Nephron (organoid): ENCODE data around the gene KRT32.

Experiments used
- H3K27ac Mint-ChIP-seq, 3 experiments: 2 replicates each; pipeline ENCODE4 v1.8.0; 2020; ENCODE audit warnings: mixed read lengths in 3 of 3, mild to moderate bottlenecking in 2 of 3, moderate library complexity in 1 of 3
- H3K27me3 Mint-ChIP-seq: 2 replicates; pipeline ENCODE4 v1.8.0; 2021; ENCODE audit warnings: low read depth, mild to moderate bottlenecking, moderate library complexity, mixed read lengths
- H3K36me3 Mint-ChIP-seq: 2 replicates; pipeline ENCODE4 v1.8.0; 2020; ENCODE audit warnings: low read depth, mixed read lengths
- H3K4me1 Mint-ChIP-seq: 2 replicates; pipeline ENCODE4 v1.8.0; 2020; ENCODE audit warnings: mixed read lengths
- H3K4me3 Mint-ChIP-seq, 3 experiments: 2 replicates each; pipeline ENCODE4 v1.8.0; 2020; ENCODE audit warnings: mild to moderate bottlenecking in 3 of 3, mixed read lengths in 3 of 3, moderate library complexity in 2 of 3
- H3K9me3 Mint-ChIP-seq: 2 replicates; pipeline ENCODE4 v1.8.0; 2020; ENCODE audit warnings: mixed read lengths
- CTCF ChIP-seq, 3 experiments: fragments of 200-600 bp; sonication (generic); IDR thresholded peaks; one replicate each; pipeline ENCODE4 v1.5.0; 2021; ENCODE audit warnings: antibody characterized with exemption in 3 of 3; ENCODE audit not compliant: unreplicated experiment in 3 of 3

Gene KRT32

GRCh38 chr17:41483991-41484826, 17.0 kb upstream of the KRT32 start:
- Mint-ChIP-seq H3K4me3 (no peak overlapping the region), H3K27me3 (peaks cover 9% of the 10 kb centered on the region), H3K9me3 (no peaks in the 10 kb centered on the region), H3K36me3 (no peaks in the 10 kb centered on the region), H3K27ac (no peak overlapping the region), H3K4me1 (no peaks in the 10 kb centered on the region)
- no peak for TF ChIP-seq CTCF (IDR thresholded peaks at IDR 0.05; ENCODE audit: unreplicated experiment in 3 of 3)

- H3K27ac Mint-ChIP-seq, result no peak overlapping the region
- H3K4me3 Mint-ChIP-seq, result no peak overlapping the region
- peaks cover 9% of the 10 kb centered on the region for H3K27me3 Mint-ChIP-seq
- TF ChIP-seq CTCF (IDR thresholded peaks at IDR 0.05; ENCODE audit: unreplicated experiment in 3 of 3), result no peak
- H3K36me3 Mint-ChIP-seq, result no peaks in the 10 kb centered on the region
- H3K9me3 Mint-ChIP-seq, result no peaks in the 10 kb centered on the region
- H3K4me1 Mint-ChIP-seq, result no peaks in the 10 kb centered on the region
These were observed 16.3 kb upstream of the KRT32 start for GRCh38 chr17:41483531-41483930.

- no peak within 1 kb of the TSS for H3K27ac Mint-ChIP-seq
- peaks cover 8% of the 10 kb centered on the region for H3K27me3 Mint-ChIP-seq
- H3K9me3 Mint-ChIP-seq, result no peaks in the 10 kb centered on the region
- no peak for TF ChIP-seq CTCF (IDR thresholded peaks at IDR 0.05; ENCODE audit: unreplicated experiment in 3 of 3)
- no peak within 1 kb of the TSS for H3K4me3 Mint-ChIP-seq
- no peaks in the 10 kb centered on the region for H3K4me1 Mint-ChIP-seq
- H3K36me3 Mint-ChIP-seq, result no peaks in the 10 kb centered on the region
These were observed 13.8 kb upstream of the KRT32 start, which contains the start of gene KRT35 for GRCh38 chr17:41481036-41481435. TSS of gene KRT35 (minus strand) at chr17:41481151. CDS start at chr17:41481097, 54 bp downstream.

- Mint-ChIP-seq H3K27ac (no peak overlapping the region), H3K4me3 (no peak overlapping the region), H3K4me1 (no peaks in the 10 kb centered on the region), H3K27me3 (peaks cover 6% of the 10 kb centered on the region), H3K9me3 (no peaks in the 10 kb centered on the region), H3K36me3 (no peaks in the 10 kb centered on the region)
- TF ChIP-seq CTCF (IDR thresholded peaks at IDR 0.05; ENCODE audit: unreplicated experiment in 3 of 3), result no peak
These were observed 13.4 kb upstream of the KRT32 start for GRCh38 chr17:41480581-41480980.

- no peaks in the 10 kb centered on the region for H3K9me3 Mint-ChIP-seq
- H3K4me3 Mint-ChIP-seq, result no peak overlapping the region
- no peaks in the 10 kb centered on the region for H3K4me1 Mint-ChIP-seq
- H3K36me3 Mint-ChIP-seq, result no peaks in the 10 kb centered on the region
- H3K27me3 Mint-ChIP-seq, result peaks cover 4% of the 10 kb centered on the region
- TF ChIP-seq CTCF (IDR thresholded peaks at IDR 0.05; ENCODE audit: unreplicated experiment in 3 of 3), result no peak
- no peak overlapping the region for H3K27ac Mint-ChIP-seq
These were observed 12.9 kb upstream of the KRT32 start for GRCh38 chr17:41480136-41480535.

- Mint-ChIP-seq H3K4me1 (no peaks in the 10 kb centered on the region), H3K4me3 (no peak overlapping the region), H3K36me3 (no peaks in the 10 kb centered on the region), H3K9me3 (no peaks in the 10 kb centered on the region), H3K27me3 (peaks cover 4% of the 10 kb centered on the region), H3K27ac (no peak overlapping the region)
- no peak for TF ChIP-seq CTCF (IDR thresholded peaks at IDR 0.05; ENCODE audit: unreplicated experiment in 3 of 3)
These were observed 11.1 kb upstream of the KRT32 start for GRCh38 chr17:41478237-41478636.
